HG03432 (cell line): Measurements from ENCODE around the gene PCNX1.
A peak's percentile ranks its signal among the peaks of the same experiment; 100 is the strongest.
"Not testable (repeated sequence)": the region's sequence is repeated elsewhere in the genome, so short reads cannot be mapped to it uniquely, and the experiment has no call there.

ENCODE experiments used
- ATAC-seq: cut with Tn5 transposase; IDR thresholded peaks from one replicate; pipeline ENCODE4 v1.9.1; 2021; ENCODE audit warnings: mild to moderate bottlenecking, moderate library complexity; ENCODE audit not compliant: unreplicated experiment

The PCNX1 gene

GRCh38 chr14:70907176-70907995, at the start of gene PCNX1:
PCNX1 (plus strand) TSS chr14:70907459; CDS start chr14:70907851, 392 bp downstream.
- peak; percentile 79 for ATAC-seq

GRCh38 chr14:70857496-70857890, 49.8 kb upstream of the PCNX1 start:
- ATAC-seq = no peak

- ATAC-seq = no peak
These were observed 48.6 kb upstream of the PCNX1 start for GRCh38 chr14:70858641-70859040.

GRCh38 chr14:70866992-70867391, 40.3 kb upstream of the PCNX1 start:
- not testable (repeated sequence) for ATAC-seq

- ATAC-seq = no peak
These were observed 36.3 kb upstream of the PCNX1 start for GRCh38 chr14:70871001-70871400.

- ATAC-seq = no peak
These were observed 35.2 kb upstream of the PCNX1 start for GRCh38 chr14:70871863-70872677.

GRCh38 chr14:70872678-70873020, 34.6 kb upstream of the PCNX1 start:
- no peak for ATAC-seq

GRCh38 chr14:70873627-70874026, 33.6 kb upstream of the PCNX1 start:
- ATAC-seq = no peak

GRCh38 chr14:70875811-70876460, 31.3 kb upstream of the PCNX1 start:
- ATAC-seq = not testable (repeated sequence)

- ATAC-seq = no peak
These were observed 27.8 kb upstream of the PCNX1 start for GRCh38 chr14:70879448-70879847.

- ATAC-seq = not testable (repeated sequence)
These were observed 26.4 kb upstream of the PCNX1 start for GRCh38 chr14:70880888-70881287.

GRCh38 chr14:70881549-70882177, 25.6 kb upstream of the PCNX1 start:
- ATAC-seq = peak; percentile 50

- no peak for ATAC-seq
These were observed 24.3 kb upstream of the PCNX1 start for GRCh38 chr14:70882776-70883492.

- no peak for ATAC-seq
These were observed 22.5 kb upstream of the PCNX1 start for GRCh38 chr14:70884595-70885342.

GRCh38 chr14:70885343-70886022, 21.8 kb upstream of the PCNX1 start:
- ATAC-seq = no peak

- peak; percentile 56 for ATAC-seq
These were observed 20.6 kb upstream of the PCNX1 start for GRCh38 chr14:70886421-70887206.

GRCh38 chr14:70887207-70887681, 20.0 kb upstream of the PCNX1 start:
- peak; percentile 52 for ATAC-seq
